HUDEP-2 (cell line): ENCODE measurements around the gene TBX10.
"Not testable (repeated sequence)": the region's sequence is repeated elsewhere in the genome, so short reads cannot be mapped to it uniquely, and the experiment has no call there.

Experiments used
- DNase-seq, 76 experiments: peaks; one replicate each; lab custom pipeline; 2025; ENCODE audit not compliant: unreplicated experiment in 76 of 76; lab: John Stamatoyannopoulos, UW

TBX10 gene

DNA sequence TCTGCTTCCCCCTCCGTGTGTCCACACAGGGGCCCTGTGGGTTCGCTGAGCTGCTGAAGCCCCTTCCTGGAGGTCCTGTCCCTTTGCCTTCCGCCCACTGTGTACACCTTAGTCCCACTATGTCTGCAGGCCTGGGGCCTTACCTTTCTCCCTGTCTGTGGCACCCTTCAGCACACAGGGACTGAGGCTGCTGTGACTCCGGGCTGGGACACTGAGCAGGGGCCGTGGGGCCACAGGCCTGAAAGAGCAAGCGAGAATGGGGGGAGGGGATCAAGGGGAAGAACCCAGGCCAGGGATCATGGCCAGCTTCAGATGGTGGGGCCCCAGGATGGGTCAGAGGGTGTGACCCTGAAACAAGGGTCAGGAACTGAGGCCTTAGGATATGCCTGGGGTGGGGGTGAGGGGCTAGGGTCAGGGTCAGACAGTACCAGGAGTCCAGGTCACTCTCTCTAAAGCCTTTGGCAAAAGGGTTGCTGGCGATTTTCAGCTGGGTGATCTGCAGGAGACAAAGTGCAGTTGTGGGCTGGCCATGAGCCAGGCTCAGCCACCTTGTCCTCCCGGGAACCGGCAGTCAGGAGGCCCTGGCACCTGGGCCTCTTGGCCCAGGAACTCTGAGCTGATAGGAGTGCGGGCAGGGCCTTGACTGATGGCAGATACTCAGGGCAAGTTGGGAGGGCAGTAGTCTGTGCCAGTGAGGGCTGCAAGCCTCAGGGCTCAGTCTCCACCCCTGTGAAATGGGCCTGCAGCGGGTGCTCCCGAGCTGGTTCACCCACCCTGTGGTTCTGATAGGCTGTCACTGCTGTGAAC lies 7.2 kb downstream of the TBX10 start:
- peak in 31 of 76 experiments; percentile 3 to 43 (median 20) for DNase-seq

DNA sequence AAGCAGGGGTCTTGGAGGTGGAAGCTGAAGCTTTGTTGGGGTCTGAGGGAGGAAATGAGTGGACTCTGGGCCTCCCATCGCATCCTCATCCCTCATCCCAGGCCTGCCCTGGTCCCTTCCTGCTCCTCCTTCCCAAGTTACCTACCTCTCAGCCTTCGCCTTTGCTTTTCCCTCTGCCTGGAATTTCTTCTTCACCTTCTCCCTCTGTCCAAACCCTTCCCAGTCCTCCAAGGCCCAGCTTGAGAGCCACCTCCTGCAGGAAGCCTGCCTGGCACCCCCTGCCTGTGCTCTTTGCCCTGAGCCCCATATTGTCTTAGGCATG lies 7.7 kb downstream of the TBX10 start:
- DNase-seq: no peak

DNA sequence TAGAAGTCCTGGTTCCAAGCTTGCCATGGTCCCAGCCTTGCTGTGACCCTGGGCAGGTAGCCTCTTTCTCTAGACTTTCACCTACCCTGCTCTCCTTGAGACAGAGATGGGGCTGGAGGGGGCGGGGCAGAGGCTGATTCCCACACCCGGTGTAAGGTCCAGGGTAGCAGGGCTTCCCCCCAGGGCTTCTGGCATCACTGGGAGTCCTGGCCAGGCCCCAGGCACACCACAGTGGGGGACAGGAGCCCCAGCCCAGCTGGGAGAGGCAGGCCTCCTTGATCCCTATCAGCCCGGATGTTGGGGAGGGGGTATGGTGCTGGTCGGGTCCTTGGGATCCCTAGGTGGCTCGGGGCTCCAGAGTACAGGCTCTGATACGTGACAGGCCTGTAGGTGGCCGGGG lies 8.2 kb downstream of the TBX10 start:
- no peak for DNase-seq

DNA sequence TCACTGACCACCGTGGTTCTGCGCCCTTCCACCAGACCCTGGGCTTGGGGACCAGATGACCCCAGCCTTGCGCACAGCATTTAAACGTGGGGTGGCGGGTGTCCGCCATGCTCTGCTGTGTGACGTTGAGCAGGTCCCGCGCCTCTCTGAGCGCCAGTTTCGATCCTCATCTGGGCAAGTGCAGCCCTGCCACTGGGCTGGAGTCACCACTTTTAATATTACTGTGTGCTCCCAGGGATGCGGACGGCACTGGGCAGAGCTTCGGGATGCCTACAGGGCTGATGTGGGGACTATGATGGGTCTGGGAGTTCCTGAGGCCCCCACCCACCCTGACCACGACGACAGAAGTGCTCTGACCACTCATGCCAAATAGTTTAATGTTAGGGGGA lies 8.6 kb downstream of the TBX10 start:
- DNase-seq: no peak

DNA sequence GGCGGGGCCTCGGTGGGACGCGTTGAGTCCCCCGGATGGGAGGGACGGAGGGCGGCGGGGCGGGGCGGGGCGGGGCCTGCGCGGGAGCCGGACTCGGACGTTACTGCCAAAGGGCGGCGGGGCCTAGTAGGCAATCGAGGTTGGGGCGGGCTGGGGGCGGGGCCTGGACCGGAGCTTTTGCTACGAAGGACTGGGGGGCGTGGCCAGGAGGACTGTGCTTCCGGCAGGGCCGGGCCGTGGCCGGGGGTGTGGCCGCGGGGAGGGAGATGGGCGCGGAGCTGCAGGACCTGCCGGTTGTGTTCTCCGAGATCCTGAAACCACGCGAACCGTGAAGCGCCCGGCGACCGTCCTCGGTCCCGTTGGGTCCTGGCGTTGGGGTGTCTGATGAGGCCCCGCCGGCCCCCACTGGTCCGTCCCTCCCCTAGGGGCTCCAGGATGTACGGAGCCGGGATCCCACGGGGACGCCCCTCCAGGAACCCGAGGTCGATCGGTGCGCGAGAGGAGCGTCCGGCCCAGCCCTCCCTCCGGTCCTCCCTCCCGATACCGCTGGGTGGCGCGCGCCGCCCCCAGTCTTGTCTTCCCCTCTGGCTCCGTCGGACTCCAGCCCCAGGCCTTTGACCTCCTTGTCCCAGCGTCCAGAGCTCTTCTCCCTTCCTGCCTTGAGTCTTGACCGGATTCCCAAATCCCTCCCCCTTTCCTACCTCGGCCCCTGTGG lies 9.2 kb downstream of the TBX10 start:
- peak in 75 of 76 experiments; percentile 70 to 100 (median 97) for DNase-seq

DNA sequence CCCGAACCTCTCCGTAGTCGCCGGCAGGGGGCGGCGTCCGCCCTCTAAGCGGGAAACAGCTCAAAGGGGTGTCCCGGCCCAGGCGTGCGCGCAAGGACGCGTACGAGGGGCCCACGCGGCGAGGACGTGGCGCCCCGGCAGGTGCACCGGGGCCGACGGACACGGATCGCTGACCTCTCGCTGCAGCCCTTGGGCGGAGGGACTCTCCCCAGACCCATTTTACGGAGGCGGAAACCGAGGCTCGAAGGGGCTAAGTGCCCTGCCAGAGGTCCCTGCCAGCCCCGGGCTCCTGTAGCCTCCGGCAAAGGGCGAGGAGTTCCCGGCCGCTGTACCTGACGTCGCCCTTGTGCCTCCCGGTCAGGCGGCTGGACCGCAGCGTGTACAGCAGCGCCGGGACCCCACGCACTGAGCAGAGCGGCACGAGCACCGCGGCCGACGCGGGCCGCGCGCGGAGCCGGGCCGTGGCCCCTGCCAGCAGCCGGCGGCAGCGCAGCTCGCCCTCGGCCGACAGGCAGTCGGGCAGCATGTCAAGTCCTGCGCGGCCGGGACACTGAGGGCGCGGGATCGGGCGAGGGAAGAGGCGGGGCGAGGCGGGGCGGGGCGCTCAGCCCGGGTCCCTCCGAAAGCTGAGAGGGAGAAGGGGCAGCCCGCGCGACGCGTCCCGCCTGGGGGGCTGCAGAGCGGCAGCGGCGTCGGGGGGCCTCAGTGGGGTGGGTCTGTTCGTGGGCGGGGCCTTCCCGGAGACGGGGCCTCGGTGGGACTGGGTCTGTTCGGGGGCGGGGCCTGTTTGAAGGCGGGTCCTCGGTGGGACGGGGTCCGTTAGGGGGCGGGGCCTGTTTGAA lies 10.0 kb downstream of the TBX10 start, which contains the start of gene NUDT8:
Gene NUDT8 (minus strand): TSS at position 552 of the 842 bp plus-strand sequence. CDS start 26 bp downstream, at position 526.
- peak in 72 of 76 experiments; percentile 35 to 98 (median 83) for DNase-seq

DNA sequence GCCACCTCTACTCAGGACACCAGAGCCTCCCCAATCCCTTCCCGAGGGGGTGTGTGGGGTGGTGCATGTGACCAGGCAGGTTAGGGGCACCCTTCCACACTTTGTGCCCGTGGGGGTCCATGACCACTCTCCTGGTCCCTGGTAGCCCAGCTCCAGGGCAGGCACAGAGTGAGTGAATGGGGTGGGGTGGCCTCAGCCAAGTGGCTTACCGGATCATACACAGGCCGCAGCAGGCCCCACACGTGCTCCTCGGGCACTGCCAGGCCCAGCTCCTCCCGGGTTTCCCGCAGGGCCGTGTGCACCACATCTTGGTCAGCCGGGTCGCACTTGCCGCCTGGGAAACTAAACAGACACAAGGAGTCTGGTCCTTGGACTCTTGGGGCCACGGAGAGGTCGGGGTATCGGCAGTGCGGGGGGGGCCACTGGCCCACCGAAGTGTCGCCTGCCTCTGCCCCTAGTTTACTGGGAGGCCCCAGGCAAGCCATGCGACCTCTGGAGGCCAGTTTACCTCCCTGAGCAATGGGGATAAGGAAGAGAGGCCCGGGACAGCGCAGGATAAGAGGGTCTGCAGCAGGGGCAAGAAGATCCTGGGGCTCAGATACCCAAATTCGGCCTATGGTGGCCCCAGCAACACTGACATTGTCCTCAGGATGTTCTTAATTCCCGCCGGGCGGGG lies 10.7 kb downstream of the TBX10 start:
- DNase-seq: peak in 2 of 76 experiments; percentile 16 to 17

DNA sequence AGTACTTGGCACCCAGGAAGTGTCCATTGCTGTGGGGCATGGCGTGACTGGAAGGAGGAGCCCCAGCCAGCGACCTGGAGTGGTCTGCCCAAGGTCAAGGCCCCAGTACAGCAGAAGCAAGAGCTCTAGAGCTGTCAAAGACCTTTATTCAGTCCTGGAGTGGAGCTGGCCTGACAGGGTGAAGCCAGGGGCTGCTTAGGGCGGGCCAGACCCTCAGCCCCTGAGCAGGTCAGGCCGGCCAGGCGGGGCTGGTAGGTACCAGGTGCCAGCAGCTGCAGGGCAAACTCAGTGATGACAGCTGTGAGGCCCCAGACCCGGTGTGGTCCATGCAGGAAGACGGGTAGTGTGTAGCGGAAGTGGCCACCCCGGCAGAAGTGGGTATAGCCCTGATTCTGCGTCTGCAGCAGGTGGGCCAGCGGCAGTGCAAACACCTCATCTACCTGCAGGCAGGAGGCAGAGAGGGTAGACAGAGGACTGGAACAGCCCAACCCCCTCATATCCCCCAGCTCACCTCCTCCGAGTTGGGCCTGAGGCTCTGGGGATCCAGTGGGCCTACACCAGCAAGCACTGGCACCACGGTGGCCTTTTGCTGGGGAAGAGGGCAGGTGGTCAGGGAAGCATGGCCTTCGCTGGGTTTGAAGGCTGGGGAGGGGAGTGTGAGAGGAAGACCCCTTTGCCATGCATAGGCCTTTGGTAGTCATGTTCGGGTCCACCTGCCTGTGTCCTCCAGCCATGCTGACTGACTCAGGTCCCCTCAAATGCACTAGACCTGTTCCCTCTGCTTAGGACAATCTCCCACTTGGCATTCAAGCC lies 11.5 kb downstream of the TBX10 start:
- DNase-seq: no peak

DNA sequence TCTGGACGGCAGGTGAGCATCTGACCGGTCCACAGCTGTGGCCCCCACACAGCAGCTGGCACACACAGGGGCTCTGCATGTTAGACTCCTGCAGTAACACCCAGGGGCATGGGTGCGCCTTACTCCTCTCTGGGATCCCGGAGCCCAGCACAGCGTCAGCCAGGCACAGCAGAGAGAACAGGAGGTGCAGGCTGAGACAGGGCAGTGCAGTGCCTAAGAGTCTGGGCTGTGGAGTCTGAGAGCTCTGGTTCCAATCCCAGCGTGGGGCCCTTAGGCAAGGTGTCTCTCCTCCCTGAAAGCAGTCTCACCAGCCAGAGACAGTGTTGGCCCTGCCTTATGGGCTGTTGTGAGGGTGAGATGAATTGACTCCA lies 12.1 kb downstream of the TBX10 start:
- DNase-seq: no peak

DNA sequence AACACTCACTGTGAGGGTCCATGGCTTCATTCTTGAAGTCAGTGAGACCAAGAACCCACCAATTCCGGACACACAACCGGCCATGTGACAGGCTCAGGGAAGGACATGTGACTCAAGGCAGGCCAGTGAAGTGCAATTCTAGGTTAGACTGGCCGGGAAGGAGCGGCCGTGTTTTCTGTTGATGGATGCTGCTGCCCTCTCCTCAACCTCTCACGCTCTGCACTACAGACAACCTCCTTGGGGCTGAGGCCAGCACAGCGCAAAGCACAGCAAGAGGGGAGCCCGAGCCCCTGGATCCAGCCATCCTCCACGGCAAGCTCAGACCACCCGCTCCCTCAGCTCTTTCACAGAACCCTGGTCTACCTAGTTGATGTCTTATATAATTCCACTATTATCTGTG lies 12.6 kb downstream of the TBX10 start:
- DNase-seq: no peak

DNA sequence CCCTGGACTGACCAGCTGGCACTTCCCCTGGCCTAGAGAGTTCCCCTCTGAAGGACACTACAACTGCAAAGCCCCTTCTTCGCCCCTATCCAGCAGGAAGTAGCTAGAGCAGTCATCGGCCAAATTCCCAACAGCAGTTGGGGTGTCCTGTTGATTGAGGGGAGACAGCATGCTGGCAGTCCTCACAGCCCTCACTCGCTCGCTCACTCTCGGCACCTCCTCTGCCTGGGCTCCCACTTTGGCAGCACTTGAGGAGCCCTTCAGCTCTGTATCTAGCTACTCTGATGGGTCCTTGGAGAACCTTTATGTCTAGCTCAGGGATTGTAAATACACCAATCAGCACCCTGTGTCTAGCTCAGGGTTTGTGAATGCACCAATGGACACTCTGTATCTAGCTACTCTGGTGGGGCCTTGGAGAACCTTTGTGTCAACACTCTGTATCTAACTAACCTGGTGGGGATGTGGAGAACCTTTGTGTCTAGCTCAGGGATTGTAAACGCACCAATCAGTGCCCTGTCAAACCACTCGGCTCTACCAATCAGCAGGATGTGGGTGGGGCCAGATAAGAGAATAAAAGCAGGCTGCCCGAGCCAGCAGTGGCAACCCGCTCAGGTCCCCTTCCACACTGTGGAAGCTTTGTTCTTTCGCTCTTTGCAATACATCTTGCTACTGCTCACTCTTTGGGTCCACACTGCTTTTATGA lies 13.3 kb downstream of the TBX10 start:
- not testable (repeated sequence) for DNase-seq

DNA sequence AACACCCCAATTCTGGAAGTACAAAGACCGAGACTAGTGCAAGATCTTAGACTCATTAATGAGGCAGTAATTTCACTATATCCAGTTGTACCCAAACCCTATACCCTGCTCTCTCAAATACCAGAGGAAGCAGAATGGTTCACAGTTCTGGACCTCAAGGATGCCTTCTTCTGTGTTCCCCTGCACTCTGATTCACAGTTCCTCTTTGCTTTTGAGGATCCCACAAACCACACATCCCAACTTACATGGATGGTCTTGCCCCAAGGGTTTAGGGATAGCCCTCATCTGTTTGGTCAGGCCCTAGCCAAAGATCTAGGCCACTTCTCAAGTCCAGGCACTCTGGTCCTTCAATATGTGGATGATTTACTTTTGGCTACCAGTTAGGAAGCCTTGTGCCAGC lies 15.8 kb downstream of the TBX10 start:
- not testable (repeated sequence) for DNase-seq

DNA sequence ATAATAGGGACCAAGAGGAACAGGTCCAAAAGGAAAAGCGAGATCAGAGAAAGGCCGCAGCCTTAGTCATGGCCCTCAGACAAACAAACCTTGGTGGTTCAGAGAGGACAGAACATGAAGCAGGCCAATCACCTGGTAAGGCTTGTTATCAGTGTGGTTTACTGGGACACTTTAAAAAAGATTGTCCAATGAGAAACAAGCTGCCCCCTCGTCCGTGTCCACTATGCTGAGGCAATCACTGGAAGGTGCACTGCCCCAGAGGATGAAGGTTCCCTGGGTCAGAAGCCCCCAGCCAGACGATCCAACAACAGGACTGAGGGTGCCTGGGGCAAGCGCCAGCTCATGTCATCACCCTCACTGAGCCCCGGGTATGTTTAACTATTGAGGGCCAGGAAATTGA lies 16.7 kb downstream of the TBX10 start:
- DNase-seq: not testable (repeated sequence)

DNA sequence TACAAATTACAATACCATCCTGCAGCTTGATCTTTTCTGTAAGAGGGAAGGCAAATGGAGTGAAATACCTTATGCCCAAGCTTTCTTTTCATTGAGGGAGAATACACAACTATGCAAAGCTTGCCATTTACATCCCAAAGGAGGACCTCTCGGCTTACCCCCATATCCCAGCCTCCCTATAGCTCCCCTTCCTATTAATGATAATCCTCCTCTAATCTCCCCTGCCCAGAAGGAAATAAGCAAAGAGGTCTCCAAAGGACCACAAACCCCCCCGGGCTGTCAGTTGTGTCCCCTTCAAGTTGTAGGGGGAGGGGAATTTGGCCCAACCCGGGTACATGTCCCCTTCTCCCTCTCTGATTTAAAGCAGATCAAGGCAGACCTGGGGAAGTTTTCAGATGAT lies 17.6 kb downstream of the TBX10 start:
- not testable (repeated sequence) for DNase-seq

DNA sequence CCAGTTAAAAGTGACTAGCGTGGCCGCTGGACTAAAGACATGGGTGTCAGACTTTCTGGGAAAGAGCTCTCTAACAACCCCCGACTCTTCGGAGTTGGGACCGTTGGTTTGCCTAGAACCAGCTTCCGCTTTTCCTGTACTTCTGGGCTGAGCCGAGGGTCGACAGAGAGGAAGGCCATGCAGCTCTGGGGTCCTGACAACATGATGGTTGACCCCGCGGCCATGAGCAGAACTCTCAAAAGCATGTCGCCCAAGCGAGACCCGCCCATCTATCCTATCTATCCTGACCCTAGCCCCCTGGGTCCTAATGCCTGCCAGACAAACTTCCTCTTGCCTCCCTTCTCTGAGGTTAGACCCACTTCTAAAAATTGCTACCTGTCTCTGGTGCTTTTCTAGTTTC lies 18.9 kb downstream of the TBX10 start:
- DNase-seq: not testable (repeated sequence)

DNA sequence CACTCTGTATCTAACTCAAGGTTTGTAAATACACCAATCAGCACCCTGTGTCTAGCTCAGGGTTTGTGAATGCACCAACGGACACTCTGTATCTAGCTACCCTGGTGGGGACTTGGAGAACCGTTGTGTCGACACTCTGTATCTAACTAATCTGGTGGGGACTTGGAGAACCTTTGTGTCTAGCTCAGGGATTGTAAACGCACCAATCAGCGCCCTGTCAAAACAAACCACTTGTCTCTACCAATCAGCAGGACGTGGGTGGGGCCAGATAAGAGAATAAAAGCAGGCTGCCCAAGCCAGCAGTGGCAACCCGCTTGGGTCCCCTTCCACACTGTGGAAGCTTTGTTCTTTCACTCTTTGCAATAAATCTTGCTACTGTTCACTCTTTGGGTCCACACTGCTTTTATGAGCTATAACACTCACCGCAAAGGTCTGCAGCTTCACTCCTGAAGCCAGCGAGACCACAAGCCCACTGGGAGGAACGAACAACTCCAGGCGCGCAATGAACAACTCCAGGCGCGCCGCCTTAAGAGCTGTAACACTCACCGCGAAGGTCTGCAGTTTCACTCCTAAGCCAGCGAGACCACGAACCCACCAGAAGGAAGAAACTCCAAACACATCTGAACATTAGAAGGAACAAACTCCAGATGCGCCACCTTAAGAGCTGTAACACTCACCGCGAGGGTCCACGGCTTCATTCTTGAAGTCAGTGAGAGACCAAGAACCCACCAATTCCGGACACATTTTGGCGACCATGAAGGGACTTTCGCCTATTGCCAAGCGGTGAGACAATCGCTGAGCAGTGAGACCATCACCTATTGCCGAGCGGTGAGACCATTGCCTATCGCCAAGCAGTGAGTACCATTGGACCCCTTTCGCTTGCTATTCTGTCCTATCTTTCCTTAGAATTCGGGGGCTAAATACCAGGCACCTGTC lies 19.6 kb downstream of the TBX10 start:
- not testable (repeated sequence) for DNase-seq

DNA sequence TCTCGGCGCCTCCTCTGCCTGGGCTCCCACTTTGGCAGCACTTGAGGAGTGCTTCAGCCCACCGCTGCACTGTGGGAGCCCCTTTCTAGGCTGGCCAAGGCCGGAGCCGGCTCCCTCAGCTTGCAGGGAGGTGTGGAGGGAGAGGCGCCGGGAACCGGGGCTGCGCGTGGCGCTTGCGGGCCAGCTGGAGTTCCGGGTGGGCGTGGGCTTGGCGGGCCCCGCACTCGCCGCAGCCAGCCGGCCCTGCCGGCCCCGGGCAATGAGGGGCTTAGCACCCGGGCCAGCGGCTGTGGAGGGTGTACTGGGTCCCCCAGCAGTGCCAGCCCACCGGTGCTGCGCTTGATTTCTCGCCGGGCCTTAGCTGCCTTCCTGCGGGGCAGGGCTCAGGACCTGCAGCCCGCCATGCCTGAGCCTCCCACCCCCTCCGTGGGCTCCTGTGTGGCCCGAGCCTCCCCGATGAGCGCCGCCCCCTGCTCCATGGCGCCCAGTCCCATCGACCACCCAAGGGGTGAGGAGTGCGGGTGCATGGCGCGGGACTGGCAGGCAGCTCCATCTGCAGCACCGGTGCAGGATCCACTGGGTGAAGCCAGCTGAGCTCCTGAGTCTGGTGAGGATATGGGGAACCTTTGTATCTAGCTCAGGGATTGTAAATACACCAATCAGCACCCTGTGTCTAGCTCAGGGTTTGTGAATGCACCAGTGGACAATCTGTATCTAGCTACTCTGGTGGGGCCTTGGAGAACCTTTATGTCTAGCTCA lies 20.5 kb downstream of the TBX10 start:
- DNase-seq: not testable (repeated sequence)
